GM10266 (cell line): ENCODE measurements around the gene TTLL9.

Experiments used
- DNase-seq: peaks from one replicate; pipeline ENCODE4 v3.0.0; 2012; ENCODE audit errors: extremely low spot score
- CTCF ChIP-seq: IDR thresholded peaks from 2 replicates; pipeline ENCODE4 v1.5.1; 2012; ENCODE audit warnings: mild to moderate bottlenecking, low read depth; ENCODE audit not compliant: control insufficient read depth, insufficient read depth; ENCODE audit errors: missing control alignments

The TTLL9 gene

DNA sequence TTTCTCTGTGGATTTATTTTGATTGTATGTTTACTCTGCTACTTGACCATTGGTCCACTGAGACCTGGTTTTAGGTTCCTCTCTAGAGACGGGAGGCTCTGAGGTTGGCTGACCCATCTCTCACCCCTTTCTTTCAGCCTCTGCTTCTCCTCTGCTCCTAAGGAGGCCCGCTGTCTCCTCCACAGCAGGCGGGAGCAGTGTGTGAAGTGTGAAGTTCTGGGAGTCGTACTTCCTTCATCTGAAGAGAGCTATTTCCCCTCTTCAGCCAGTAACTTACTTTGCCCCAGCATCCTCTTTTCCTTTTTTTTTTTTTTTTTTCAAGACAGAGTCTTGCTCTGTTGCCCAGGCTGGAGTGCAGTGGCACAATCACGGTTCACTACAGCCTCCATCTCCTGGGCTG lies 60.3 kb downstream of the TTLL9 start:
- no peak for DNase-seq

DNA sequence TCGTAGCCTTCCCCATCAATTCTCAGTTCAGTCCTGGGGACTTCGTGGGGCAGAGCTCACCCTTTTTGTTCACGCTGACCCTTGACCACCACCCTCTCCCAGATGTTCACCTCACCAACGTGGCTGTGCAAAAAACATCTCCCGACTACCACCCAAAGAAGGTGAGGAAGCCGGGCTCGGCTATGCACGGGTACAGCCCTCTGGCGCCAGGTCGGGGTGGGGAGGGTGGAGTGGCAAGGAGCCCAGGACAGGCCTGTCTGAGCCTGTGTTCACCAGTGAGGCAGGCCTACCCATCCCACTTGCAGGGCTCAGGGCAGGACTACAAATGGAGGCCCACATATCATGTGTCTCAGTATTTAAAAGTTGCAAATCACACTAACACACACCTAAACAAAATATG lies 63.3 kb downstream of the TTLL9 start:
- DNase-seq = no peak
- no peak for TF ChIP-seq CTCF

More for the DNA sequence above, 60.3 kb downstream of the TTLL9 start:
- no peak for TF ChIP-seq CTCF

DNA sequence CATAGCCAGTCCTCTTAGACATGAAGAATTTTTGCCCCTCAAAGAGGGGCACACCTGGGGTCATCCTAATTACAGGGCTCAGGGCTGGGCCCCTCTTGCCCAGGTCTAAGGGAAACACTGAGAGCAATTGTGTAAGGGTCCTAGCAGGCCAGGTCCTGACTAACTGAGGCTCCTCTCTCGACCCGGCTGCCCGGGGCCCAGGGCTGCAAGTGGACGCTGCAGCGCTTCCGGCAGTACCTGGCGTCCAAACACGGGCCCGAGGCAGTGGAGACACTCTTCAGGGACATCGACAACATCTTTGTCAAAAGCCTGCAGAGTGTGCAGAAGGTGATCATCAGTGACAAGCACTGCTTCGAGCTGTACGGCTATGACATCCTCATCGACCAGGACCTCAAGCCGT lies 64.1 kb downstream of the TTLL9 start:
- no peak for TF ChIP-seq CTCF
- no peak for DNase-seq

GRCh38 chr20:31934968-31935764 lies 64.7 kb downstream of the TTLL9 start:
- no peak for DNase-seq
- TF ChIP-seq CTCF = no peak

- DNase-seq = no peak
- TF ChIP-seq CTCF = no peak
These were observed 66.0 kb downstream of the TTLL9 start for GRCh38 chr20:31936420-31936819.

DNA sequence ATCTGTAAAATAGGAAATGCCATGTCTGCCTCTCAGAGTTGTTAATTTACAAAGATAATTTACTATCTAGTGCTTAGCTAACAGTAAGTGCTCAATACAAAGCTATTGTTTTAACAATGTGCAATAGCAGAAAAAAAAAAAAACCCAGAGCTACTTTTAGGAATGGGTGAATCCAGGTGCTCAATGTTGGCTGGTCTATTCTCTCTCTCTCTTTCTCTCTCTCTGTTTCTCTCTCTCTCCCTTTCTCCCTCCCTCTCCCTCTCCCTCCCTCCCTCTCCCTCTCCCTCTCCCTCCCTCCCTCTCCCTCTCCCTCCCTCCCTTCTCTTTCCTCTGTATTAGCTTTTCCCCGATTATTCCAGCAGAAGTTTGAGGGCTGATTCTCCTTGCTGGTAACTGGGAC lies 67.4 kb downstream of the TTLL9 start:
- no peak for DNase-seq
- no peak for TF ChIP-seq CTCF

GRCh38 chr20:31939661-31940060 lies 69.2 kb downstream of the TTLL9 start:
- TF ChIP-seq CTCF = no peak
- no peak for DNase-seq
